Esophagus muscularis mucosa (tissue), 3 donors: Measurements from ENCODE around the gene LRMDA.

Experiments used
- CTCF ChIP-seq, 3 experiments: fragments of 200-600 bp in 2 of 3; fragments of 450-650 bp in 1 of 3; sonication (generic) in 2 of 3; IDR thresholded peaks; one replicate each; pipeline ENCODE4 v1.5.1; 2017 to 2019; ENCODE audit warnings: antibody characterized with exemption in 3 of 3, mild to moderate bottlenecking in 2 of 3, moderate library complexity in 1 of 3
- EP300 ChIP-seq: sonication (generic); formaldehyde crosslinking; IDR thresholded peaks from one replicate; pipeline ENCODE4 v1.6.1; 2017; ENCODE audit warnings: antibody characterized with exemption

GRCh38 chr10:75607576-75607975 lies 176.2 kb downstream of the LRMDA start:
- TF ChIP-seq CTCF (IDR thresholded peaks at IDR 0.05), result no peak
- no peak for TF ChIP-seq EP300
